Pancreas (tissue), 10 donors: ENCODE data around the gene ROBO1. TPM values are rescaled to one million over a fixed set of nuclear protein-coding genes. Genes with fewer than 3 reads are reported as not detected.

ENCODE experiments used
- ATAC-seq, 4 donors: fragments of 200-7000 bp; cut with Tn5 transposase; one replicate each; pipeline versions ENCODE4 v1.8.0 to v1.9.1; 2020; ENCODE audit warnings: mild to moderate bottlenecking in 4 of 4, moderate library complexity in 4 of 4
- DNase-seq, 6 donors: peaks; one replicate each; pipeline ENCODE4 v3.0.0-alpha.2; 2020
- FAIRE-seq: peaks from 2 replicates; lab custom pipeline; 2012; peaks lifted over from hg19 to GRCh38; lab: Jason Lieb, UNC
- H3K27ac ChIP-seq, 4 donors: fragments of 200-600 bp; sonication (generic); 1 replicate in 3 of 4; 2 replicates in 1 of 4; pipeline versions ENCODE4 v1.5.0 to v1.8.0; 2020
- H3K27me3 ChIP-seq, 4 donors: fragments of 200-600 bp; one replicate each; pipeline ENCODE4 v1.8.0; 2021
- H3K36me3 ChIP-seq, 3 donors: fragments of 200-600 bp; sonication (generic) in 1 of 3; one replicate each; pipeline versions ENCODE4 v1.5.0 to v1.8.0; 2020 to 2021
- H3K4me1 ChIP-seq, 3 donors: fragments of 200-600 bp; one replicate each; pipeline ENCODE4 v1.8.0; 2021
- H3K4me3 ChIP-seq, 4 donors: fragments of 200-600 bp; sonication (generic) in 2 of 4; one replicate each; pipeline versions ENCODE4 v1.5.0 to v1.8.0; 2020 to 2021
- H3K9me3 ChIP-seq, 4 donors: fragments of 200-600 bp; one replicate each; pipeline ENCODE4 v1.8.0; 2021
- WGBS, 2 donors: extraction: QIAGEN DNeasy Blood & Tissue Kit; methylation state at CpG; one replicate each; pipeline ENCODE4 v1.1.7; 2013; 5-methylcytosine and 5-hydroxymethylcytosine counted together
- intact Hi-C, 3 donors: fragments of 100-400 bp; cut with DNase I; formaldehyde crosslinking; loops; one replicate each; pipeline versions ENCODE4 v1.11.1 to v1.14.2; 2022
- polyA plus RNA-seq, 2 donors: library from polyadenylated mRNA; stranded (reverse); fragments of 200-250 nt; gene quantifications; one replicate each; pipeline ENCODE4 v1.2.3, GENCODE V29; 2013
- total RNA-seq, 6 donors: library from RNA; stranded (reverse); fragmentation: NEBNext Ultra II Directional in 4 of 6; extraction: Animal tissue kit (Norgen Biotek cat#: 25700) in 4 of 6; gene quantifications; one replicate each; pipeline versions ENCODE4 v1.2.1 to v1.2.4, GENCODE V29; 2021 to 2023
- TF ChIP-seq, protein P1 (sequence below), 4 donors: fragments of 200-600 bp; sonication (generic) in 3 of 4; IDR thresholded peaks; one replicate each; pipeline versions ENCODE4 v1.5.0 to v1.8.0; 2021; ENCODE audit warnings: antibody characterized with exemption in 4 of 4
- donor health status: healthy with polysubstance abuse.
- donor health status: DM: no; HTN: no; CAD: no; lungs with moderate emphysema.
- donor health status: DM: no; HTN: no; CAD: no.
- donor health status: control.
- donor health status: control.
- donor health status: Bipolar disorder and iron deficiency.
- donor health status: DM: yes; HTN: yes; CAD: no.
- donor health status: DM: no; HTN: no; CAD: no.
- donor health status: DM: no; HTN: no; CAD: no.
- donor health status: DM: yes; HTN: yes; CAD: no.

ROBO1 gene
- total and polyA plus RNA-seq, 8 donors, result 0.51 to 8.5 (median 2.8) TPM

- Histone ChIP-seq H3K36me3 (no peaks in the 10 kb centered on the region), H3K4me3 (no peak overlapping the region), H3K9me3 (no peaks in the 10 kb centered on the region), H3K4me1 (no peaks in the 10 kb centered on the region), H3K27ac (no peak overlapping the region), H3K27me3 (peaks cover 0 to 4% (median 0%) of the 10 kb centered on the region in 4 donors)
- TF ChIP-seq, protein P1, sequence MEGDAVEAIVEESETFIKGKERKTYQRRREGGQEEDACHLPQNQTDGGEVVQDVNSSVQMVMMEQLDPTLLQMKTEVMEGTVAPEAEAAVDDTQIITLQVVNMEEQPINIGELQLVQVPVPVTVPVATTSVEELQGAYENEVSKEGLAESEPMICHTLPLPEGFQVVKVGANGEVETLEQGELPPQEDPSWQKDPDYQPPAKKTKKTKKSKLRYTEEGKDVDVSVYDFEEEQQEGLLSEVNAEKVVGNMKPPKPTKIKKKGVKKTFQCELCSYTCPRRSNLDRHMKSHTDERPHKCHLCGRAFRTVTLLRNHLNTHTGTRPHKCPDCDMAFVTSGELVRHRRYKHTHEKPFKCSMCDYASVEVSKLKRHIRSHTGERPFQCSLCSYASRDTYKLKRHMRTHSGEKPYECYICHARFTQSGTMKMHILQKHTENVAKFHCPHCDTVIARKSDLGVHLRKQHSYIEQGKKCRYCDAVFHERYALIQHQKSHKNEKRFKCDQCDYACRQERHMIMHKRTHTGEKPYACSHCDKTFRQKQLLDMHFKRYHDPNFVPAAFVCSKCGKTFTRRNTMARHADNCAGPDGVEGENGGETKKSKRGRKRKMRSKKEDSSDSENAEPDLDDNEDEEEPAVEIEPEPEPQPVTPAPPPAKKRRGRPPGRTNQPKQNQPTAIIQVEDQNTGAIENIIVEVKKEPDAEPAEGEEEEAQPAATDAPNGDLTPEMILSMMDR (IDR thresholded peaks at IDR 0.05), result no peak
- DNase-seq (no peak), ATAC-seq (no peak), FAIRE-seq (no peak)
- intact Hi-C loops, result no loop called here
Measured at GRCh38 chr3:79587150-79587549, 180.6 kb downstream of the ROBO1 start.

GRCh38 chr3:79586232-79586631 lies 181.6 kb downstream of the ROBO1 start:
- intact Hi-C loops, result no loop called here
- TF ChIP-seq, protein P1 (IDR thresholded peaks at IDR 0.05), result no peak
- Histone ChIP-seq H3K9me3 (no peaks in the 10 kb centered on the region), H3K4me3 (no peak overlapping the region), H3K4me1 (no peaks in the 10 kb centered on the region), H3K27me3 (peaks cover 0 to 4% (median 0%) of the 10 kb centered on the region in 4 donors), H3K36me3 (no peaks in the 10 kb centered on the region), H3K27ac (no peak overlapping the region)
- FAIRE-seq, result no peak
- ATAC-seq, result no peak
- DNase-seq, result no peak

DNA sequence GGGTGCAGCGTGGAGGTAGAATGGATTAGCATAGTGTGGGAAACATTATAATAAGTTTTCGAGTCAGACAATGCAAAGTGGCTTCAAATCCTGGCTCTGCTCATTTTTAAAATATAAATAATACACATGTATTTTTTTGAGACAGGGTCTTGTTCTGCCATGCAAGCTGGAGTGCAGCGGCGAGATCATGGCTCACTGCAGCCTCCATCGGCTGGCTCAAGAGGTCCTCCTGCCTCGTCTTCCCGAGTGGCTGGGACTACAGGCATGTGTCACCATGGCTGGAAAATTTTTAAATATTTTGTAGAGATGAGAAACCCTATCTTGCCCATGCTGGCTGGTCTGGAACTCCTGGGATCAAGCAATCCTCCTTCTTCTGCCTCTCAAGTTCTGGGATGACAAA lies 194.9 kb downstream of the ROBO1 start:
- Histone ChIP-seq H3K27me3 (no peaks in the 10 kb centered on the region), H3K36me3 (no peaks in the 10 kb centered on the region), H3K9me3 (no peaks in the 10 kb centered on the region), H3K4me1 (no peaks in the 10 kb centered on the region), H3K27ac (no peak overlapping the region), H3K4me3 (no peak overlapping the region)
- 74 to 83% methylated on average over 7 of the region's 7 CpGs for WGBS, 2 donors
- ATAC-seq (no peak), FAIRE-seq (no peak), DNase-seq (peak in 1 of 6 donors; percentile 14)
- TF ChIP-seq, protein P1 (IDR thresholded peaks at IDR 0.05), result no peak
- intact Hi-C loops, result no loop called here

DNA sequence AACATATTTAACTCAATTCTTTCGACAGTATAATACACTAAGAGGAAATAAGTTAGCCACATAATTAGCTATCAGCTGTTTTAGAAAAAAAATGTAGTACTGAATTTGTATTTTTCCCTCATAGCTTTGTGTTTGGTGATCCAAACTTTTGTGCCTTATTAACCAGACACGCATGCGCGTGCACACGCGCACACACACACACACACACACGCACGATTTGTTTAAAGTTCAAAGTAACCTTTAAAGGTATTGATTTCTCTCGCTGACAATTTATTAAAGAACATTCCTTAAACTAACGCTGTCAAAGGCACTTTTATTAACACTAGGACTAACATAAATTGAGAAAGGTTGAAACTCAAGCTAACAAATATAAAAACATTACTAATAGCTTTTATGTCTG lies 198.9 kb downstream of the ROBO1 start:
- TF ChIP-seq, protein P1 (IDR thresholded peaks at IDR 0.05), result no peak
- DNase-seq (no peak), FAIRE-seq (no peak), ATAC-seq (no peak)
- intact Hi-C loops, result no loop called here
- Histone ChIP-seq H3K4me3 (no peak overlapping the region), H3K27ac (no peak overlapping the region), H3K36me3 (no peaks in the 10 kb centered on the region), H3K27me3 (no peaks in the 10 kb centered on the region), H3K4me1 (no peaks in the 10 kb centered on the region), H3K9me3 (no peaks in the 10 kb centered on the region)
- WGBS, 2 donors, result 24% methylated on average over 10 of the region's 10 CpGs

- no peak for FAIRE-seq
- WGBS, 2 donors, result 51 to 59% methylated on average over 1 of the region's 1 CpG
- no peak overlapping the region for H3K27ac ChIP-seq
- TF ChIP-seq, protein P1 (IDR thresholded peaks at IDR 0.05), result no peak
- no peak for ATAC-seq
- no peaks in the 10 kb centered on the region for H3K27me3 ChIP-seq
- DNase-seq, result no peak
- H3K36me3 ChIP-seq, result no peaks in the 10 kb centered on the region
- H3K4me1 ChIP-seq, result no peaks in the 10 kb centered on the region
- H3K4me3 ChIP-seq, result no peak overlapping the region
- H3K9me3 ChIP-seq, result no peaks in the 10 kb centered on the region
- intact Hi-C loops, result no loop called here
Measured at GRCh38 chr3:79564192-79564591, 203.6 kb downstream of the ROBO1 start.
